ENCODE data around the gene VMO1. TPM values are rescaled to one million over a fixed set of nuclear protein-coding genes. Genes with fewer than 3 reads are reported as not detected.

Gene VMO1
- total RNA-seq, 4 donors from 2014 or later = 1.4 to 6.0 (median 1.9) TPM; not detected in 1

DNA sequence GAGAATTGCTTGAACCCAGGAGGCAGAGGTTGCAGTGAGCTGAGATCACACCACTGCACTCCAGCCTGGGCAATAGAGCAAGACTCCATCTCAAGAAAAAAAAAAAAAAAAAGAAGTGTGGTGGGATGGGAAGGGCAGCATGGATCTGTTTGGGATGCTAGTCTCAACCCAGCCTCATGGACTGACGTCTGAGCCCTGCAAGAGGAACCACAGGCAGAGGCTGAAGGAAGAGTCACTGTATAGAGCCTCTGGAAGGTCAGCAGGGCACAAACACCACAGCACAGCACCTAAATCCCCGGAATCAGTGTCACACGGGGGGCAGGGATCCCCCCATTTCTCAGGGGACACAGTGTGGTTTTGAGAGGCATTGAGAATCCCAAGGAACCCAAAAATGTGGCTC is 35.6 kb downstream of the VMO1 start:
- Histone ChIP-seq H3K27ac (no peak overlapping the region), H3K9me3 (no peaks in the 10 kb centered on the region), H3K4me3 (no peak overlapping the region), H3K36me3 (no peaks in the 10 kb centered on the region), H3K4me1 (peaks cover 0 to 12% (median 0%) of the 10 kb centered on the region in 4 donors), H3K27me3 (peaks cover 0 to 36% of the 10 kb centered on the region in 2 donors)
- no peak for DNase-seq (ENCODE audit: low spot score in 2 of 2)
- TF ChIP-seq, protein P1, sequence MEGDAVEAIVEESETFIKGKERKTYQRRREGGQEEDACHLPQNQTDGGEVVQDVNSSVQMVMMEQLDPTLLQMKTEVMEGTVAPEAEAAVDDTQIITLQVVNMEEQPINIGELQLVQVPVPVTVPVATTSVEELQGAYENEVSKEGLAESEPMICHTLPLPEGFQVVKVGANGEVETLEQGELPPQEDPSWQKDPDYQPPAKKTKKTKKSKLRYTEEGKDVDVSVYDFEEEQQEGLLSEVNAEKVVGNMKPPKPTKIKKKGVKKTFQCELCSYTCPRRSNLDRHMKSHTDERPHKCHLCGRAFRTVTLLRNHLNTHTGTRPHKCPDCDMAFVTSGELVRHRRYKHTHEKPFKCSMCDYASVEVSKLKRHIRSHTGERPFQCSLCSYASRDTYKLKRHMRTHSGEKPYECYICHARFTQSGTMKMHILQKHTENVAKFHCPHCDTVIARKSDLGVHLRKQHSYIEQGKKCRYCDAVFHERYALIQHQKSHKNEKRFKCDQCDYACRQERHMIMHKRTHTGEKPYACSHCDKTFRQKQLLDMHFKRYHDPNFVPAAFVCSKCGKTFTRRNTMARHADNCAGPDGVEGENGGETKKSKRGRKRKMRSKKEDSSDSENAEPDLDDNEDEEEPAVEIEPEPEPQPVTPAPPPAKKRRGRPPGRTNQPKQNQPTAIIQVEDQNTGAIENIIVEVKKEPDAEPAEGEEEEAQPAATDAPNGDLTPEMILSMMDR (IDR thresholded peaks at IDR 0.05) = no peak
- TF ChIP-seq EP300 (IDR thresholded peaks at IDR 0.05) (no peak), POLR2A (IDR thresholded peaks at IDR 0.05) (no peak)
- WGBS, 2 donors = 47 to 52% methylated on average over 3 of the region's 3 CpGs

- Histone ChIP-seq H3K4me1 (peaks cover 0 to 20% (median 0%) of the 10 kb centered on the region in 4 donors), H3K36me3 (no peaks in the 10 kb centered on the region), H3K9me3 (no peaks in the 10 kb centered on the region), H3K27ac (peak overlapping the region in 1 of 4 donors; percentile 4), H3K27me3 (peaks cover 0 to 45% of the 10 kb centered on the region in 2 donors), H3K4me3 (no peak overlapping the region)
- DNase-seq (ENCODE audit: low spot score in 2 of 2) = no peak
- 35 to 41% methylated on average over 4 of the region's 4 CpGs for WGBS, 2 donors
- TF ChIP-seq POLR2A (IDR thresholded peaks at IDR 0.05) = no peak
- TF ChIP-seq, protein P1 (IDR thresholded peaks at IDR 0.05) = no peak
- no peak for TF ChIP-seq EP300 (IDR thresholded peaks at IDR 0.05)
These were observed 37.5 kb downstream of the VMO1 start for GRCh38 chr17:4748686-4749085.

- TF ChIP-seq EP300 (IDR thresholded peaks at IDR 0.05) = peak in 1 of 2 donors; percentile 67
- TF ChIP-seq, protein P1 (IDR thresholded peaks at IDR 0.05) = no peak
- no peak for TF ChIP-seq POLR2A (IDR thresholded peaks at IDR 0.05)
- 53 to 55% methylated on average over 5 of the region's 5 CpGs for WGBS, 2 donors
- Histone ChIP-seq H3K27me3 (peaks cover 0 to 49% of the 10 kb centered on the region in 2 donors), H3K9me3 (no peaks in the 10 kb centered on the region), H3K36me3 (no peaks in the 10 kb centered on the region), H3K4me1 (peaks cover 0 to 20% (median 0%) of the 10 kb centered on the region in 4 donors), H3K4me3 (no peak overlapping the region), H3K27ac (peak overlapping the region in 2 of 4 donors; percentile 12 to 49)
- DNase-seq (ENCODE audit: low spot score in 2 of 2) = no peak
These were observed 38.3 kb downstream of the VMO1 start for GRCh38 chr17:4747847-4748246.

DNA sequence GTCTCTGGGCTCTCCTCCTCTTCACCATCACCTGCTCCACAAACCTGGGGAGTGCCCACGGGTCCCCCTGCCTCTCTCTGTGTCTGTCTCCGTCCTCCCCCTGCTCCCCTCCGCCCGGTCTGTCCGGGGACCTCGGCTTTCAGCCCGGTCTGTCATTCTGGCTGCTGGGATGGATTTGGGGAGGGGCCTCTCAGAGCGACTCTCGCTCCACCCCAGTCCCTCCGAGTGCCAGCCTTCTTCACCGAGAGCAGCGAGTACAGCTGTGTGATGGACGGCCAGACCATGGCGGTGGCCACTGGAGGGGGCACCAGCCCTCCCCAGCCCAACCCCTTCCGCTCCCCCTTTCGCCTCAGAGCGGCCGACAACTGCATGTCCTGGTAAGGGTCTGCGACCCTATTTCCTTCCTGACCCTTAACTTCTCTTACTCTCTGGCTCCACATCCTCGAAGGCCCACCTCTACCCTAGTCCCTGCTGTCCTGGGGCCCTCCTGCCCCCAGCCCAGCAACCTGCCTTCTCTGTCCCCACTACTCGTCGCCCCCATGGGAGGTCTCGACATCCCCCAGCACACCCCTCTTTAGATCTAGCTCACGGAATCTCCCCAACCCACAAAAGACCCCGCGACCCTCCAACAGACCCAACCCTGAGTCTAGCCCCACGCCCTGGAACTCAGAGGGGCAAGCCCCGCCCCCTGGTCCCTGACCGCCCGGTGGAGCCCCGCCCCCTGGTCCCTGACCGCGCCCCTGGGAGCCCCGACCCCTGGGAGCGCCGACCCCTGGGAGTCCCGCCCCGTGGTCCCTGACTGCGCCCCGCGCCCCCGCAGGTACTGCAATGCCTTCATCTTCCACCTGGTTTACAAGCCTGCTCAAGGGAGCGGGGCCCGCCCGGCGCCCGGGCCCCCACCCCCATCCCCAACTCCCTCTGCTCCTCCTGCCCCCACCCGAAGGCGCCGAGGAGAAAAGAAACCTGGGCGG is 40.9 kb downstream of the VMO1 start:
- Histone ChIP-seq H3K27me3 (peaks cover 0 to 36% of the 10 kb centered on the region in 2 donors), H3K4me3 (no peak overlapping the region), H3K9me3 (no peaks in the 10 kb centered on the region), H3K27ac (no peak overlapping the region), H3K36me3 (no peaks in the 10 kb centered on the region), H3K4me1 (peaks cover 0 to 21% (median 0%) of the 10 kb centered on the region in 4 donors)
- WGBS, 2 donors = 16 to 20% methylated on average over 31 to 36 of the region's 51 CpGs
- TF ChIP-seq POLR2A (IDR thresholded peaks at IDR 0.05) (no peak), EP300 (IDR thresholded peaks at IDR 0.05) (no peak)
- TF ChIP-seq, protein P1 (IDR thresholded peaks at IDR 0.05) = no peak
- DNase-seq (ENCODE audit: low spot score in 2 of 2) = no peak

GRCh38 chr17:4743898-4744297 is 42.3 kb downstream of the VMO1 start:
- DNase-seq (ENCODE audit: low spot score in 2 of 2) = no peak
- H3K36me3 ChIP-seq = no peaks in the 10 kb centered on the region
- H3K27me3 ChIP-seq = peaks cover 0 to 36% of the 10 kb centered on the region in 2 donors
- H3K4me3 ChIP-seq = no peak overlapping the region
- H3K27ac ChIP-seq = no peak overlapping the region
- TF ChIP-seq, protein P1 (IDR thresholded peaks at IDR 0.05) = no peak
- no peak for TF ChIP-seq EP300 (IDR thresholded peaks at IDR 0.05)
- no peak for TF ChIP-seq POLR2A (IDR thresholded peaks at IDR 0.05)
- peaks cover 0 to 26% (median 2%) of the 10 kb centered on the region in 4 donors for H3K4me1 ChIP-seq
- 83 to 88% methylated on average over 9 of the region's 9 CpGs for WGBS, 2 donors
- no peaks in the 10 kb centered on the region for H3K9me3 ChIP-seq

Measured in tibial nerve (tissue), 4 donors.